HCT116 (cell line): ENCODE data around the gene RGS7. TPM values are rescaled to one million over a fixed set of nuclear protein-coding genes. Genes with fewer than 3 reads are reported as not detected.

Experiments used
- ATAC-seq: fragments of 200-7000 bp; cut with Tn5 transposase; 2 replicates; pipeline ENCODE4 v1.9.1; 2020; ENCODE audit warnings: mild to moderate bottlenecking, moderate library complexity
- BruUV-seq: library from RNA; stranded (reverse); fragments of 400-500 nt; replicated peaks from 2 replicates; lab custom pipeline; 2021; lab: Mats Ljungman, UMichigan
- CTCF ChIA-PET: fragments of 300-600 bp; sonication (Branson Sonifier 250); formaldehyde crosslinking; loops from one replicate; lab custom pipeline; 2021; ENCODE audit warnings: antibody characterized with exemption; lab: Charles Lee
- POLR2A ChIA-PET: fragments of 300-600, 350-600 bp; sonication (Branson Sonifier 250); formaldehyde crosslinking; loops from one replicate; lab custom pipeline; 2021; ENCODE audit warnings: antibody characterized with exemption; lab: Charles Lee
- RAD21 ChIA-PET, 2 experiments: fragments of 300-600 bp; sonication (Branson Sonifier 250); formaldehyde crosslinking; loops; one replicate each; lab custom pipeline; 2023; ENCODE audit warnings: low total read pairs in 2 of 2; ENCODE audit not compliant: uncharacterized antibody in 2 of 2, unreplicated experiment in 2 of 2, low non-redundant PET in 1 of 2; lab: Charles Lee
- DNase-seq: peaks from one replicate; pipeline ENCODE4 v3.0.0-alpha.2; 2010; ENCODE audit warnings: low read depth, low spot score
- H2AFZ ChIP-seq: fragments of 200-600 bp; shearing (Covaris generic), sonication (generic); 2 replicates; pipeline ENCODE4 v1.6.1; 2017; ENCODE audit warnings: low read depth, mixed run types, mixed read lengths, antibody characterized with exemption, low read length; ENCODE audit not compliant: poor library complexity, severe bottlenecking
- H3K27ac ChIP-seq: 2 replicates; pipeline ENCODE4 v1.5.1; 2012; ENCODE audit warnings: low read depth, low read length
- H3K27me3 ChIP-seq: fragments of 200-600 bp; sonication (generic); 2 replicates; pipeline ENCODE4 v1.6.1; 2016; ENCODE audit warnings: mixed run types, low read length, mixed read lengths; ENCODE audit not compliant: insufficient read depth
- H3K36me3 ChIP-seq, 2 experiments: fragments of 200-500 bp in 1 of 2; fragments of 200-600 bp in 1 of 2; sonication (Bioruptor generic) in 1 of 2; sonication (generic) in 1 of 2; 2 replicates each; pipeline versions ENCODE4 v1.5.1 to v1.6.1; 2014 to 2016; ENCODE audit warnings: low read length in 2 of 2, inconsistent platforms in 1 of 2, mixed read lengths in 1 of 2, mixed run types in 1 of 2; ENCODE audit not compliant: insufficient read depth in 2 of 2, control insufficient read depth in 1 of 2
- H3K4me1 ChIP-seq, 2 experiments: fragments of 200-600 bp in 1 of 2; sonication (generic) in 1 of 2; 2 replicates each; pipeline versions ENCODE4 v1.5.1 to v1.6.1; 2012 to 2017; ENCODE audit warnings: low read length in 2 of 2, inconsistent platforms in 1 of 2, mild to moderate bottlenecking in 1 of 2, mixed read lengths in 1 of 2, mixed run types in 1 of 2, moderate library complexity in 1 of 2; ENCODE audit not compliant: insufficient read depth in 2 of 2, control insufficient read depth in 1 of 2
- H3K4me2 ChIP-seq: fragments of 200-600 bp; sonication (generic); 2 replicates; pipeline ENCODE4 v1.6.1; 2017; ENCODE audit warnings: mixed run types, low read length, mixed read lengths
- H3K4me3 ChIP-seq, 2 experiments: fragments of 200-600 bp in 1 of 2; sonication (generic) in 1 of 2; replicated peaks in 1 of 2; 2 replicates each; pipeline ENCODE4 v1.5.1; 2011 to 2016; ENCODE audit warnings: low read length in 2 of 2, control low read depth in 1 of 2, low read depth in 1 of 2, mild to moderate bottlenecking in 1 of 2, mixed read lengths in 1 of 2, mixed run types in 1 of 2
- H3K79me2 ChIP-seq: fragments of 200-600 bp; sonication (generic); 2 replicates; pipeline ENCODE4 v1.6.1; 2017; ENCODE audit warnings: mild to moderate bottlenecking, mixed run types, low read length, moderate library complexity, mixed read lengths; ENCODE audit not compliant: insufficient read depth
- H3K9ac ChIP-seq: fragments of 200-600 bp; sonication (generic); 2 replicates; pipeline ENCODE4 v1.6.1; 2016; ENCODE audit warnings: low read length, mixed read lengths
- H3K9me2 ChIP-seq: fragments of 200-600 bp; sonication (generic), shearing (Covaris generic); 2 replicates; pipeline ENCODE4 v1.6.1; 2017; ENCODE audit warnings: mixed run types, mild to moderate bottlenecking, moderate library complexity; ENCODE audit not compliant: insufficient read depth
- H3K9me3 ChIP-seq, 2 experiments: fragments of 200-500 bp in 1 of 2; fragments of 200-600 bp in 1 of 2; sonication (Bioruptor generic) in 1 of 2; sonication (generic) in 1 of 2; 2 replicates each; pipeline ENCODE4 v1.6.1; 2014 to 2017; ENCODE audit warnings: low read length in 2 of 2, mixed read lengths in 2 of 2, inconsistent platforms in 1 of 2, low read depth in 1 of 2, mild to moderate bottlenecking in 1 of 2, mixed run types in 1 of 2, moderate library complexity in 1 of 2; ENCODE audit not compliant: control insufficient read depth in 1 of 2, insufficient read depth in 1 of 2
- H4K20me1 ChIP-seq: fragments of 200-600 bp; sonication (generic), shearing (Covaris generic); 2 replicates; pipeline ENCODE4 v1.6.1; 2017; ENCODE audit warnings: mixed run types, mild to moderate bottlenecking, moderate library complexity; ENCODE audit not compliant: insufficient read depth
- ATF3 ChIP-seq: IDR thresholded peaks from 2 replicates; pipeline ENCODE4 v1.6.1; 2012
- CEBPB ChIP-seq: IDR thresholded peaks from 2 replicates; pipeline ENCODE4 v1.6.1; 2012; ENCODE audit warnings: low read depth
- CTCF ChIP-seq, 3 experiments: fragments of 200-600 bp in 1 of 3; sonication (generic) in 1 of 3; IDR thresholded peaks in 2 of 3; conservative IDR thresholded peaks in 1 of 3; 2 replicates each; pipeline ENCODE4 v1.5.1; 2012 to 2017; ENCODE audit warnings: low read depth in 2 of 3, low read length in 2 of 3, antibody characterized with exemption in 1 of 3, borderline replicate concordance in 1 of 3, control low read depth in 1 of 3, mild to moderate bottlenecking in 1 of 3, mixed read lengths in 1 of 3, mixed run types in 1 of 3, moderate library complexity in 1 of 3; ENCODE audit not compliant: insufficient read depth in 1 of 3
- EGR1 ChIP-seq: IDR thresholded peaks from 2 replicates; pipeline ENCODE4 v1.6.1; 2012; ENCODE audit warnings: low read depth
- ELF1 ChIP-seq: IDR thresholded peaks from 2 replicates; pipeline ENCODE4 v1.6.1; 2012; ENCODE audit warnings: low read depth, borderline replicate concordance
- EZH2 ChIP-seq: fragments of 200-600 bp; sonication (generic); IDR thresholded peaks from 2 replicates; pipeline ENCODE4 v1.6.1; 2017; ENCODE audit warnings: antibody characterized with exemption, mixed run types
- EZH2phosphoT487 ChIP-seq: fragments of 200-600 bp; IDR thresholded peaks from 2 replicates; pipeline ENCODE4 v1.6.1; 2018; ENCODE audit warnings: antibody characterized with exemption, borderline replicate concordance
- FOSL1 ChIP-seq: IDR thresholded peaks from 2 replicates; pipeline ENCODE4 v1.6.1; 2012; ENCODE audit warnings: low read depth
- JUND ChIP-seq: IDR thresholded peaks from 2 replicates; pipeline ENCODE4 v1.6.1; 2012
- MAX ChIP-seq: IDR thresholded peaks from 2 replicates; pipeline ENCODE4 v1.6.1; 2012
- POLR2AphosphoS5 ChIP-seq: IDR thresholded peaks from 2 replicates; pipeline ENCODE4 v1.6.1; 2011; ENCODE audit warnings: mild to moderate bottlenecking, low read depth, low read length, moderate library complexity
- REST ChIP-seq: IDR thresholded peaks from 2 replicates; pipeline ENCODE4 v1.6.1; 2012; ENCODE audit warnings: low read depth
- SP1 ChIP-seq: IDR thresholded peaks from 2 replicates; pipeline ENCODE4 v1.6.1; 2012; ENCODE audit warnings: low read depth
- TCF7L2 ChIP-seq: IDR thresholded peaks from 2 replicates; pipeline ENCODE4 v1.7.0; 2011; ENCODE audit warnings: borderline replicate concordance, inconsistent platforms; ENCODE audit not compliant: insufficient read depth, insufficient read length; ENCODE audit errors: extremely low read depth
- YY1 ChIP-seq: IDR thresholded peaks from 2 replicates; pipeline ENCODE4 v1.6.1; 2011; ENCODE audit warnings: low read length, low read depth, moderate library complexity, mild to moderate bottlenecking; ENCODE audit not compliant: insufficient replicate concordance; ENCODE audit errors: extremely low read depth
- ZFX ChIP-seq: fragments of 450-650 bp; IDR thresholded peaks from 2 replicates; pipeline ENCODE4 v1.6.1; 2017
- ZNF274 ChIP-seq: fragments of 200-500 bp; sonication (Bioruptor generic); IDR thresholded peaks from 2 replicates; pipeline ENCODE4 v1.6.1; 2014; ENCODE audit warnings: mild to moderate bottlenecking, low read depth, low read length, inconsistent platforms
- intact Hi-C: fragments of 100-400 bp; cut with micrococcal nuclease; formaldehyde crosslinking; loops from 2 replicates; pipeline ENCODE4 v1.10.0; 2022
- total RNA-seq: library from RNA; stranded (reverse); gene quantifications from one replicate; pipeline ENCODE4 v1.2.1, GENCODE V29; 2021; ENCODE audit not compliant: unreplicated experiment

Gene RGS7
- total RNA-seq, 1 experiment from 2014 or later, result not detected

- no peaks in the 10 kb centered on the region for H3K27me3 ChIP-seq
- H4K20me1 ChIP-seq, result no peaks in the 10 kb centered on the region
- no peaks in the 10 kb centered on the region for H3K4me1 ChIP-seq
- H3K4me3 ChIP-seq, result no peak overlapping the region
- no peak overlapping the region for H3K4me2 ChIP-seq
- H3K36me3 ChIP-seq, result no peaks in the 10 kb centered on the region
- DNase-seq (no peak), ATAC-seq (no peak)
- no peak for TF ChIP-seq SP1
- no peak for TF ChIP-seq EGR1
- no peak for TF ChIP-seq ZFX
- TF ChIP-seq FOSL1, result no peak
- TF ChIP-seq YY1, result no peak
- no peak for TF ChIP-seq REST
- TF ChIP-seq TCF7L2, result no peak
- TF ChIP-seq EZH2, result no peak
- no peak for TF ChIP-seq MAX
- no peak for TF ChIP-seq JUND
- no peak for TF ChIP-seq CEBPB
- no peak for TF ChIP-seq POLR2AphosphoS5
- TF ChIP-seq CTCF (IDR thresholded peaks at IDR 0.05 in 2 of 3, conservative IDR thresholded peaks at IDR 0.05 in 1 of 3; ENCODE audit: borderline replicate concordance in 1 of 3, insufficient read depth in 1 of 3, low read depth in 2 of 3, low read length in 2 of 3), result no peak
- no peak for TF ChIP-seq EZH2phosphoT487
- no peak for TF ChIP-seq ZNF274
- no peak for TF ChIP-seq ELF1
- no peak for TF ChIP-seq ATF3
- H3K27ac ChIP-seq, result no peak overlapping the region
- H2AFZ ChIP-seq, result no peak overlapping the region
- ChIA-PET RAD21 (no interaction called here), CTCF (no interaction called here), POLR2A (no interaction called here)
- intact Hi-C loops, result no loop called here
- no peaks in the 10 kb centered on the region for H3K79me2 ChIP-seq
- no peaks in the 10 kb centered on the region for H3K9me2 ChIP-seq
- no peak overlapping the region for H3K9ac ChIP-seq
- peaks cover 0 to 3% of the 10 kb centered on the region in 2 experiments; a peak in 2 of 4 replicates for H3K9me3 ChIP-seq
- no TSS peak for BruUV-seq
Observed at GRCh38 chr1:241125286-241125685, 231.7 kb downstream of the RGS7 start.
